ENCODE measurements around the gene UNC5C.
A peak's percentile ranks its signal among the peaks of the same experiment; 100 is the strongest.

Gene UNC5C

DNA sequence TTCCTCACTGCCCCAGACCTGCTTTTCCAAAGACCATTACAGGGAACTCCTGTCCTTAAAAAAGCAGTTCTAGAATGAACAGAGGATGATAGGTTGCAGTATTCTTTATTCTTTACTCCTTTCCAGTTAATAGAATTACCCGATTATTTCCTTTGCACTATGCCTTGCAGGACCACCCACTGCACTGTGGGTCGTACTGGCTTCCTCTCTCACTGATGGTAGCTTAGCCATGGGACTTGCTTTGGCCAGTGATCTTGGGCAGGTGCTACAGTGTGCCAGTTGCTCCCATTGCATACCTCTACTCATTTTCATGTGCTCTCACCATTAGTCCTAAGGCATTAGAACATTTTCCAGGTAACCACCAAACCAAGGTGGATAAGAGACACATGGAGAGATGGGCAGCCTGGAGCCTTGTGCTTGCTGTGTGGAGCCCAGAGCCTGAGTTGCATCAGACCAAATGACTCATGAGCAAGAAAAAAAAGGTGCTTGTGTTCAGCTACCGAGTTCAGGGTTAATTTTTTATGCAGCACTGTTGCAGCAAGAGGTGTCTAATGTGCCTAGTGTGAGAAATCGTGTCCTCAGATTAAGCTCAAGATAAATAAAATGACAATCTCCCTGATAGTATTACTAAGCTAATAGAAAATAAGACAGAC lies 7.6 kb upstream of the UNC5C start (continued):
- TF ChIP-seq ZNF214 (tag by site-specific recombination; IDR thresholded peaks at IDR 0.05; ENCODE audit: borderline replicate concordance) = no peak
- TF ChIP-seq ZNF664 (tag by site-specific recombination; IDR thresholded peaks at IDR 0.05) = no peak
- no peak for TF ChIP-seq WT1 (tag by site-specific recombination; IDR thresholded peaks at IDR 0.05)
- no peak for TF ChIP-seq ZNF174 (tag by site-specific recombination; IDR thresholded peaks at IDR 0.05)

GRCh38 chr4:95552942-95553550 lies 4.3 kb upstream of the UNC5C start:
- CTCF ChIA-PET = no interaction called here
- Histone ChIP-seq H3K4me1 (ENCODE audit: control insufficient read depth, insufficient read depth, low read length) (no peaks in the 10 kb centered on the region; the same call in 1 of the 2 replicates), H3K27ac (ENCODE audit: extremely low read depth, low read depth, low read length) (no peak overlapping the region), H3K9me3 (ENCODE audit: control insufficient read depth, insufficient read depth, low read depth, low read length) (no peaks in the 10 kb centered on the region), H3K36me3 (ENCODE audit: control insufficient read depth in 2 of 2, insufficient read depth in 1 of 2, low read length in 2 of 2) (no peaks in the 10 kb centered on the region), H3K4me3 (ENCODE audit: low read depth, low read length) (no peak overlapping the region)
- TF ChIP-seq ZNF664 (tag by site-specific recombination; IDR thresholded peaks at IDR 0.05) = peak; percentile 52; the same call in 1 of the 2 replicates
- TF ChIP-seq ZNF423 (tag by site-specific recombination; IDR thresholded peaks at IDR 0.05) = no peak
- no peak for TF ChIP-seq RBAK (tag by site-specific recombination; IDR thresholded peaks at IDR 0.05)
- no peak for TF ChIP-seq WT1 (tag by site-specific recombination; IDR thresholded peaks at IDR 0.05)
- TF ChIP-seq ZNF555 (tag by site-specific recombination; conservative IDR thresholded peaks at IDR 0.05) = no peak
- no peak for TF ChIP-seq ZNF394 (tag by site-specific recombination; IDR thresholded peaks at IDR 0.05; ENCODE audit: borderline replicate concordance)
- POLR2A ChIA-PET = no interaction called here

DNA sequence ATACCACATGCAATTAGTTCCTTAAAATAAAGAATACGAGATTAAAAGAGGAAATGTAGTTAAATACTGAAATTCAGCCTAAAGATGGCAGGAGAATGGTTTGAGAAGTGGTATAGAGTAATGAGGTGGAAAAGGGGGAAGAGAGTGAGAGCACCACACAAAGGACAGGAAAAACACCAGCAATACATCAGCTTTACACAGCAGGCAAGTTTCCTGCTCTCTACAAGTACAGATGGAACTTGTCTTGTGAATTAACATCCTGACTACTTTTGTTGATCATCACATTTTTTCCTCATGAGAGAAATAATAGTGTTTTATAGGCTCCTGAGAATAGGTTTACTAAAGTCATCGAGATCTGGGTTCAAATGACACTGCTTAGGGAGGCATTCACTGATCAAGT lies 2.9 kb upstream of the UNC5C start:
- no peaks in the 10 kb centered on the region for H3K9me3 ChIP-seq (ENCODE audit: control insufficient read depth, insufficient read depth, low read depth, low read length)
- ChIA-PET POLR2A (no interaction called here), CTCF (interaction anchor here (1.3 kb wide), 1 partner anchor 42 kb away, joined by 3 read pairs; no protein-coding TSS in a partner anchor)
- H3K4me3 ChIP-seq (ENCODE audit: low read depth, low read length) = no peak overlapping the region
- TF ChIP-seq, protein P1, sequence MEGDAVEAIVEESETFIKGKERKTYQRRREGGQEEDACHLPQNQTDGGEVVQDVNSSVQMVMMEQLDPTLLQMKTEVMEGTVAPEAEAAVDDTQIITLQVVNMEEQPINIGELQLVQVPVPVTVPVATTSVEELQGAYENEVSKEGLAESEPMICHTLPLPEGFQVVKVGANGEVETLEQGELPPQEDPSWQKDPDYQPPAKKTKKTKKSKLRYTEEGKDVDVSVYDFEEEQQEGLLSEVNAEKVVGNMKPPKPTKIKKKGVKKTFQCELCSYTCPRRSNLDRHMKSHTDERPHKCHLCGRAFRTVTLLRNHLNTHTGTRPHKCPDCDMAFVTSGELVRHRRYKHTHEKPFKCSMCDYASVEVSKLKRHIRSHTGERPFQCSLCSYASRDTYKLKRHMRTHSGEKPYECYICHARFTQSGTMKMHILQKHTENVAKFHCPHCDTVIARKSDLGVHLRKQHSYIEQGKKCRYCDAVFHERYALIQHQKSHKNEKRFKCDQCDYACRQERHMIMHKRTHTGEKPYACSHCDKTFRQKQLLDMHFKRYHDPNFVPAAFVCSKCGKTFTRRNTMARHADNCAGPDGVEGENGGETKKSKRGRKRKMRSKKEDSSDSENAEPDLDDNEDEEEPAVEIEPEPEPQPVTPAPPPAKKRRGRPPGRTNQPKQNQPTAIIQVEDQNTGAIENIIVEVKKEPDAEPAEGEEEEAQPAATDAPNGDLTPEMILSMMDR (tag by site-specific recombination; IDR thresholded peaks at IDR 0.05) = peak; percentile 9; the same call in 1 of the 2 replicates
- no peak for TF ChIP-seq ZNF423 (tag by site-specific recombination; IDR thresholded peaks at IDR 0.05)
- TF ChIP-seq ZNF624 (tag by site-specific recombination; IDR thresholded peaks at IDR 0.05) = no peak
- TF ChIP-seq ZNF837 (tag by site-specific recombination; IDR thresholded peaks at IDR 0.05) = no peak
- no peak for TF ChIP-seq ZFP41 (tag by site-specific recombination; IDR thresholded peaks at IDR 0.05; ENCODE audit: borderline replicate concordance)
- TF ChIP-seq GFI1B (tag by site-specific recombination; IDR thresholded peaks at IDR 0.05) = no peak
- H3K4me1 ChIP-seq (ENCODE audit: control insufficient read depth, insufficient read depth, low read length) = no peaks in the 10 kb centered on the region; the same call in 1 of the 2 replicates
- no peaks in the 10 kb centered on the region for H3K36me3 ChIP-seq (ENCODE audit: control insufficient read depth in 2 of 2, insufficient read depth in 1 of 2, low read length in 2 of 2)
- H3K27ac ChIP-seq (ENCODE audit: extremely low read depth, low read depth, low read length) = no peak overlapping the region

GRCh38 chr4:95550115-95550987 lies 1.6 kb upstream of the UNC5C start:
- Histone ChIP-seq H3K36me3 (ENCODE audit: control insufficient read depth in 2 of 2, insufficient read depth in 1 of 2, low read length in 2 of 2) (no peaks in the 10 kb centered on the region), H3K9me3 (ENCODE audit: control insufficient read depth, insufficient read depth, low read depth, low read length) (no peaks in the 10 kb centered on the region), H3K4me1 (ENCODE audit: control insufficient read depth, insufficient read depth, low read length) (no peaks in the 10 kb centered on the region; the same call in 1 of the 2 replicates), H3K27ac (ENCODE audit: extremely low read depth, low read depth, low read length) (peak overlapping the region; percentile 89; the same call in 1 of the 2 replicates), H3K4me3 (ENCODE audit: low read depth, low read length) (peak overlapping the region; percentile 66)
- ChIA-PET CTCF (interaction anchor here (0.5 kb wide), 1 partner anchor 8 kb away, joined by 4 read pairs; no protein-coding TSS in a partner anchor), POLR2A (interaction anchor here (1.0 kb wide), 1 partner anchor 29 kb away, joined by 4 read pairs; no protein-coding TSS in a partner anchor)
- TF ChIP-seq, protein P2, sequence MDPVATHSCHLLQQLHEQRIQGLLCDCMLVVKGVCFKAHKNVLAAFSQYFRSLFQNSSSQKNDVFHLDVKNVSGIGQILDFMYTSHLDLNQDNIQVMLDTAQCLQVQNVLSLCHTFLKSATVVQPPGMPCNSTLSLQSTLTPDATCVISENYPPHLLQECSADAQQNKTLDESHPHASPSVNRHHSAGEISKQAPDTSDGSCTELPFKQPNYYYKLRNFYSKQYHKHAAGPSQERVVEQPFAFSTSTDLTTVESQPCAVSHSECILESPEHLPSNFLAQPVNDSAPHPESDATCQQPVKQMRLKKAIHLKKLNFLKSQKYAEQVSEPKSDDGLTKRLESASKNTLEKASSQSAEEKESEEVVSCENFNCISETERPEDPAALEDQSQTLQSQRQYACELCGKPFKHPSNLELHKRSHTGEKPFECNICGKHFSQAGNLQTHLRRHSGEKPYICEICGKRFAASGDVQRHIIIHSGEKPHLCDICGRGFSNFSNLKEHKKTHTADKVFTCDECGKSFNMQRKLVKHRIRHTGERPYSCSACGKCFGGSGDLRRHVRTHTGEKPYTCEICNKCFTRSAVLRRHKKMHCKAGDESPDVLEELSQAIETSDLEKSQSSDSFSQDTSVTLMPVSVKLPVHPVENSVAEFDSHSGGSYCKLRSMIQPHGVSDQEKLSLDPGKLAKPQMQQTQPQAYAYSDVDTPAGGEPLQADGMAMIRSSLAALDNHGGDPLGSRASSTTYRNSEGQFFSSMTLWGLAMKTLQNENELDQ (tag by site-specific recombination; IDR thresholded peaks at IDR 0.05; ENCODE audit: low read depth) = no peak
- peak; percentile 48; the same call in 1 of the 2 replicates for TF ChIP-seq ZFP37 (tag by site-specific recombination; IDR thresholded peaks at IDR 0.05)
- no peak for TF ChIP-seq MYNN (tag by site-specific recombination; IDR thresholded peaks at IDR 0.05; ENCODE audit: borderline replicate concordance)

Data from HEK293 (cell line).